GM21529 (cell line): Measurements from ENCODE around the gene OSCP1.
"Not testable (repeated sequence)": the region's sequence is repeated elsewhere in the genome, so short reads cannot be mapped to it uniquely, and the experiment has no call there.

ENCODE experiments used
- ATAC-seq: cut with Tn5 transposase; IDR thresholded peaks from one replicate; pipeline ENCODE4 v1.9.1; 2021; ENCODE audit not compliant: unreplicated experiment

OSCP1 gene

GRCh38 chr1:36450270-36450918 is at the start of gene OSCP1:
Gene OSCP1 (minus strand): TSS chr1:36450451. CDS start chr1:36450369, 82 bp downstream.
- peak; percentile 99 for ATAC-seq

- ATAC-seq, result no peak
Observed at GRCh38 chr1:36497207-36497606, 47.0 kb upstream of the OSCP1 start.

GRCh38 chr1:36494971-36495370 is 44.7 kb upstream of the OSCP1 start:
- no peak for ATAC-seq

- ATAC-seq, result no peak
Observed at GRCh38 chr1:36493524-36493923, 43.3 kb upstream of the OSCP1 start.

GRCh38 chr1:36492491-36492890 is 42.2 kb upstream of the OSCP1 start:
- no peak for ATAC-seq

- ATAC-seq, result not testable (repeated sequence)
Observed at GRCh38 chr1:36489258-36490051, 39.2 kb upstream of the OSCP1 start.

- ATAC-seq, result no peak
Observed at GRCh38 chr1:36487906-36488305, 37.7 kb upstream of the OSCP1 start.

GRCh38 chr1:36487336-36487725 is 37.1 kb upstream of the OSCP1 start:
- not testable (repeated sequence) for ATAC-seq

- ATAC-seq, result no peak
Observed at GRCh38 chr1:36486439-36487335, 36.4 kb upstream of the OSCP1 start.

- no peak for ATAC-seq
Observed at GRCh38 chr1:36486093-36486438, 35.8 kb upstream of the OSCP1 start.

- ATAC-seq, result no peak
Observed at GRCh38 chr1:36484099-36484498, 33.8 kb upstream of the OSCP1 start.

GRCh38 chr1:36482724-36483388 is 32.6 kb upstream of the OSCP1 start, which contains the start of gene CSF3R:
Gene CSF3R (minus strand): TSS chr1:36482913. CDS start chr1:36479496, 3,417 bp downstream.
- ATAC-seq, result no peak

GRCh38 chr1:36481771-36482723 is 31.8 kb upstream of the OSCP1 start:
- no peak for ATAC-seq

GRCh38 chr1:36481091-36481490 is 30.8 kb upstream of the OSCP1 start:
- ATAC-seq, result no peak

GRCh38 chr1:36480161-36480560 is 29.9 kb upstream of the OSCP1 start:
- no peak for ATAC-seq

GRCh38 chr1:36479505-36480051 is 29.3 kb upstream of the OSCP1 start:
- no peak for ATAC-seq

- ATAC-seq, result not testable (repeated sequence)
Observed at GRCh38 chr1:36477615-36478014, 27.4 kb upstream of the OSCP1 start.

- ATAC-seq, result no peak
Observed at GRCh38 chr1:36476945-36477344, 26.7 kb upstream of the OSCP1 start.

GRCh38 chr1:36475910-36476604 is 25.8 kb upstream of the OSCP1 start:
- ATAC-seq, result no peak
